ENCODE data around the gene RPRM.

The RPRM gene

DNA sequence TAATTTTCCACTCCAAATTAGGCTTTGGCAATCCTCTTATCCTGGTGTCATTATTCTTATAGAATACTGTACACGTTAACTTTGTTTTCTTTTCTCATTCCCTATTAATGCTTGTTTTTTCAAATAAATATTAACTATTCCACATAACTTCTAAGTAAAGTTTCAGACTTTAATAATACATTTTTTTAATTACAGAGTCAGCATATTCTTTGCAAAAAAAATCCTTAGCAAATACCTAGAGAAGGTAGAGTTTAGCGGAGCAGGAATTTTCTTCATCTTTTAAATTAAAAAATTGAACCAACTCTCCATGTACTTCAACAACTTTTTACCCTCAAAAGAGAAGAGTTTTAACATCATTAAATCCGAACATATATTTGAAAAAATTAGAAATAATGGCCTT is 45.2 kb downstream of the RPRM start:
- Histone ChIP-seq H4K20me1 (ENCODE audit: insufficient read depth) (no peaks in the 10 kb centered on the region), H3K27ac (no peak overlapping the region), H3K79me2 (ENCODE audit: insufficient read depth, low read depth) (no peaks in the 10 kb centered on the region), H3K4me3 (IDR thresholded peaks at IDR 0.05; ENCODE audit: insufficient read depth, low read depth, low read length) (no peak overlapping the region), H2AFZ (ENCODE audit: low read depth) (no peak overlapping the region), H3K9ac (no peak overlapping the region), H3K36me3 (ENCODE audit: insufficient read depth) (no peaks in the 10 kb centered on the region), H3K4me2 (no peak overlapping the region), H3K27me3 (ENCODE audit: insufficient read depth, low read depth) (no peaks in the 10 kb centered on the region), H3K4me1 (ENCODE audit: low read depth, poor library complexity, severe bottlenecking) (peaks cover 11% of the 10 kb centered on the region)
- TF ChIP-seq, protein P1, sequence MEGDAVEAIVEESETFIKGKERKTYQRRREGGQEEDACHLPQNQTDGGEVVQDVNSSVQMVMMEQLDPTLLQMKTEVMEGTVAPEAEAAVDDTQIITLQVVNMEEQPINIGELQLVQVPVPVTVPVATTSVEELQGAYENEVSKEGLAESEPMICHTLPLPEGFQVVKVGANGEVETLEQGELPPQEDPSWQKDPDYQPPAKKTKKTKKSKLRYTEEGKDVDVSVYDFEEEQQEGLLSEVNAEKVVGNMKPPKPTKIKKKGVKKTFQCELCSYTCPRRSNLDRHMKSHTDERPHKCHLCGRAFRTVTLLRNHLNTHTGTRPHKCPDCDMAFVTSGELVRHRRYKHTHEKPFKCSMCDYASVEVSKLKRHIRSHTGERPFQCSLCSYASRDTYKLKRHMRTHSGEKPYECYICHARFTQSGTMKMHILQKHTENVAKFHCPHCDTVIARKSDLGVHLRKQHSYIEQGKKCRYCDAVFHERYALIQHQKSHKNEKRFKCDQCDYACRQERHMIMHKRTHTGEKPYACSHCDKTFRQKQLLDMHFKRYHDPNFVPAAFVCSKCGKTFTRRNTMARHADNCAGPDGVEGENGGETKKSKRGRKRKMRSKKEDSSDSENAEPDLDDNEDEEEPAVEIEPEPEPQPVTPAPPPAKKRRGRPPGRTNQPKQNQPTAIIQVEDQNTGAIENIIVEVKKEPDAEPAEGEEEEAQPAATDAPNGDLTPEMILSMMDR (conservative IDR thresholded peaks at IDR 0.05; ENCODE audit: low read depth, low read length), result no peak

DNA sequence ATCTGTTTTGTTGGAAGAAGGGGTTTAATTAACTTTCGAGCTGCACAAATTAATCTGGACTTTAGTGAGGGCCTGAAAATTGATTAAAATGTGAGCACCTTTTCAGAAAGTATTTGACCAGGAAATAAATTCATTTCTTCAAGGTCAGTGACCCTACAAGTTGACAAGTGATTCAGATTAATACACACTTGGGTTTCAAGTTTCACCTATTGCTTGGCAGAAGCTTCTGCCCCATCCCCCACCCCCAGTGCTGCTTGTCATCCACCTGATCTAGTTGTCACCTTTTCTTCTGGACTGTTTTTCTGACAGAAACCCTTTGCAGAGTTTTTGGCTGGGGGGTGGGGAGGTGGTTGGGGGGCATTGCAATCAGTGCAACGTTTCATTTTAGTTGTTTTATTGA is 46.2 kb downstream of the RPRM start:
- TF ChIP-seq, protein P1 (conservative IDR thresholded peaks at IDR 0.05; ENCODE audit: low read depth, low read length), result no peak

DNA sequence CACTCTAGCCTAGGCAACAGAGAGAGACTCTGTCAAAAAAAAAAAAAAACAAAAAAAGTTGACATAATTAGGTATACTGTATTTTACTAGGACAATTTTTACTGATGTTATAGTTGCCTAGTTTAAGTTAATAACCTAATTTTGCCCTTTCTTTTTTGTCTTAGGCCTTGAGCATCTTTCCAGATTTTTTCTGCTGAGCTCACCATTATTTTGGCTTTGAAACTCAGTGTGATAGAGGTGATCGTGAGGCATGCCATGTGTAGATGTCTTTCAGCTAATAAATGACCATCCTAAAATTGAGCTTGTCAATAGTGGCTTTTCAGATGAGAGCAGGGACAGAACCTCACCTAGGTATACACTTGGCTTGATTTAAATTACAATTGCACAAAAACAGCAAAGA is 47.4 kb downstream of the RPRM start:
- Histone ChIP-seq H3K27ac (no peak overlapping the region), H3K4me3 (IDR thresholded peaks at IDR 0.05; ENCODE audit: insufficient read depth, low read depth, low read length) (no peak overlapping the region), H3K79me2 (ENCODE audit: insufficient read depth, low read depth) (no peaks in the 10 kb centered on the region), H3K4me2 (no peak overlapping the region), H3K9ac (no peak overlapping the region), H2AFZ (ENCODE audit: low read depth) (no peak overlapping the region), H3K27me3 (ENCODE audit: insufficient read depth, low read depth) (no peaks in the 10 kb centered on the region), H3K4me1 (ENCODE audit: low read depth, poor library complexity, severe bottlenecking) (peaks cover 11% of the 10 kb centered on the region), H3K36me3 (ENCODE audit: insufficient read depth) (no peaks in the 10 kb centered on the region), H4K20me1 (ENCODE audit: insufficient read depth) (no peaks in the 10 kb centered on the region)
- TF ChIP-seq, protein P1 (conservative IDR thresholded peaks at IDR 0.05; ENCODE audit: low read depth, low read length), result no peak

More for the DNA sequence above, 46.2 kb downstream of the RPRM start:
- H3K4me3 ChIP-seq (IDR thresholded peaks at IDR 0.05; ENCODE audit: insufficient read depth, low read depth, low read length), result no peak overlapping the region
- H3K4me1 ChIP-seq (ENCODE audit: low read depth, poor library complexity, severe bottlenecking), result peaks cover 11% of the 10 kb centered on the region
- H3K4me2 ChIP-seq, result peak overlapping the region; percentile 2; the same call in 1 of the 2 replicates
- H3K9ac ChIP-seq, result no peak overlapping the region
- no peaks in the 10 kb centered on the region for H3K36me3 ChIP-seq (ENCODE audit: insufficient read depth)
- H2AFZ ChIP-seq (ENCODE audit: low read depth), result no peak overlapping the region
- no peaks in the 10 kb centered on the region for H3K79me2 ChIP-seq (ENCODE audit: insufficient read depth, low read depth)
- no peak overlapping the region for H3K27ac ChIP-seq
- H3K27me3 ChIP-seq (ENCODE audit: insufficient read depth, low read depth), result no peaks in the 10 kb centered on the region
- no peaks in the 10 kb centered on the region for H4K20me1 ChIP-seq (ENCODE audit: insufficient read depth)
